GM12878 (cell line): ENCODE results near the gene GPR173. TPM values are rescaled to one million over a fixed set of nuclear protein-coding genes. Genes with fewer than 3 reads are reported as not detected.

Experiments
- ATAC-seq: fragments of 200-7000 bp; cut with Tn5 transposase; 3 replicates; pipeline ENCODE4 v1.9.1; 2020; ENCODE audit warnings: mild to moderate bottlenecking, moderate library complexity
- BruUV-seq: library from RNA; stranded (reverse); fragments of 400-500 nt; replicated peaks from 2 replicates; lab custom pipeline; 2021; lab: Mats Ljungman, UMichigan
- CTCF ChIA-PET: fragments of 300-600 bp; sonication (Branson Sonifier 250); formaldehyde crosslinking; extraction: SDS; loops from one replicate; lab custom pipeline; 2021; ENCODE audit warnings: inconsistent platforms; lab: Yijun Ruan, JAX
- POLR2A ChIA-PET: fragments of 350-600 bp; formaldehyde crosslinking; extraction: SDS; loops from one replicate; lab custom pipeline; 2021; ENCODE audit warnings: inconsistent platforms; lab: Charles Lee
- RAD21 ChIA-PET: fragments of 300-600 bp; sonication (Branson Sonifier 250); formaldehyde crosslinking; loops from one replicate; lab custom pipeline; 2023; ENCODE audit warnings: antibody characterized with exemption; ENCODE audit not compliant: unreplicated experiment; lab: Charles Lee
- SMC1A ChIA-PET: fragments of 300-600 bp; sonication (Branson Sonifier 250); formaldehyde crosslinking; loops from one replicate; lab custom pipeline; 2023; ENCODE audit not compliant: unreplicated experiment, uncharacterized antibody; lab: Charles Lee
- DNase-seq: peaks from one replicate; pipeline ENCODE4 v3.0.0-alpha.2; 2011; ENCODE audit warnings: low read depth, low spot score
- FAIRE-seq: peaks from 3 replicates; lab custom pipeline; 2011; peaks lifted over from hg19 to GRCh38; lab: Jason Lieb, UNC
- H2AFZ ChIP-seq: 2 replicates; pipeline ENCODE4 v1.6.0; 2011; ENCODE audit warnings: low read depth, low read length, control low read depth; ENCODE audit not compliant: control insufficient read depth
- H3K27ac ChIP-seq: 2 replicates; pipeline ENCODE4 v1.5.1; 2011; ENCODE audit warnings: control low read depth; ENCODE audit not compliant: control insufficient read depth, insufficient read depth
- H3K27me3 ChIP-seq, 2 experiments: replicated peaks in 1 of 2; 2 replicates each; pipeline versions ENCODE4 v1.6.0 to v1.6.1; 2011; ENCODE audit warnings: low read length in 1 of 2; ENCODE audit not compliant: control insufficient read depth in 2 of 2, insufficient read depth in 2 of 2
- H3K36me3 ChIP-seq, 2 experiments: 2 replicates each; pipeline ENCODE4 v1.5.1; 2011; ENCODE audit warnings: low read length in 1 of 2; ENCODE audit not compliant: control insufficient read depth in 2 of 2, insufficient read depth in 2 of 2
- H3K4me1 ChIP-seq: 2 replicates; pipeline ENCODE4 v1.6.1; 2011; ENCODE audit warnings: mild to moderate bottlenecking, low read length, moderate library complexity, mixed read lengths; ENCODE audit not compliant: control insufficient read depth, insufficient read depth
- H3K4me2 ChIP-seq: 2 replicates; pipeline ENCODE4 v1.6.0; 2011; ENCODE audit warnings: control low read depth; ENCODE audit not compliant: control insufficient read depth, insufficient read depth
- H3K4me3 ChIP-seq: fragments of 200-600 bp; sonication (generic); 2 replicates; pipeline ENCODE4 v1.5.1; 2016
- H3K79me2 ChIP-seq: 2 replicates; pipeline ENCODE4 v1.6.0; 2011; ENCODE audit warnings: low read length; ENCODE audit not compliant: control insufficient read depth, insufficient read depth
- H3K9ac ChIP-seq: 2 replicates; pipeline ENCODE4 v1.8.0; 2011; ENCODE audit warnings: low read length, control low read depth, mixed read lengths; ENCODE audit not compliant: control insufficient read depth, insufficient read depth
- H3K9me3 ChIP-seq: replicated peaks from 3 replicates; pipeline ENCODE4 v1.5.1; 2011; ENCODE audit warnings: mild to moderate bottlenecking, low read length; ENCODE audit not compliant: control insufficient read depth, insufficient read depth
- H4K20me1 ChIP-seq: 2 replicates; pipeline ENCODE4 v1.6.0; 2011; ENCODE audit not compliant: control insufficient read depth, insufficient read depth
- CHD1 ChIP-seq: IDR thresholded peaks from 2 replicates; pipeline ENCODE4 v1.6.1; 2012; ENCODE audit warnings: low read depth, low read length, improper control_type of control experiment
- EGR1 ChIP-seq, 2 experiments: IDR thresholded peaks; 1 replicate in 1 of 2; 2 replicates in 1 of 2; pipeline ENCODE4 v1.6.1; 2011 to 2012; ENCODE audit warnings: low read depth in 2 of 2, low read length in 2 of 2, borderline replicate concordance in 1 of 2, mild to moderate bottlenecking in 1 of 2, moderate library complexity in 1 of 2
- GABPA ChIP-seq: IDR thresholded peaks from 2 replicates; pipeline ENCODE4 v1.6.1; 2014; ENCODE audit warnings: antibody characterized with exemption, low read depth, mild to moderate bottlenecking, inconsistent platforms
- MYC ChIP-seq: IDR thresholded peaks from 2 replicates; pipeline ENCODE4 v1.6.1; 2011; ENCODE audit warnings: mild to moderate bottlenecking, low read length, moderate library complexity, inconsistent platforms; ENCODE audit not compliant: insufficient read depth, insufficient replicate concordance, insufficient read length, severe bottlenecking
- SMAD5 ChIP-seq: IDR thresholded peaks from 2 replicates; pipeline ENCODE4 v1.6.1; 2016; ENCODE audit warnings: antibody characterized with exemption, low read depth
- STAT3 ChIP-seq: IDR thresholded peaks from 2 replicates; pipeline ENCODE4 v1.6.1; 2011; ENCODE audit warnings: low read depth, low read length, improper control_type of control experiment
- WGBS: methylation state at CpG from one replicate; pipeline ENCODE4 v1.1.6; 2016; ENCODE audit warnings: low lambda C conversion rate; ENCODE audit not compliant: insufficient replicate concordance, insufficient coverage; ENCODE audit errors: missing lambda C conversion rate; 5-methylcytosine and 5-hydroxymethylcytosine counted together
- in situ Hi-C: fragments of 300-500 bp; cut with MboI; formaldehyde crosslinking; loops from 9 replicates; pipeline ENCODE4 v1.14.3; 2018; ENCODE audit warnings: mixed read lengths
- intact Hi-C: fragments of 100-400 bp; cut with micrococcal nuclease; formaldehyde crosslinking; loops from one replicate; pipeline ENCODE4 v1.14.2; 2022; ENCODE audit not compliant: unreplicated experiment
- polyA plus RNA-seq, 11 experiments: library from polyadenylated mRNA; depleted of rRNA in 4 of 11; unstranded in 6 of 11; stranded (reverse) in 5 of 11; fragments of >200 nt; fragmentation: Nextera tagmentation in 4 of 11; fragmentation: Illumina TruSeq in 1 of 11; extraction: Ambion mirVana in 4 of 11; extraction: Trizol in 1 of 11; gene quantifications; 1 replicate in 1 of 11; 2 replicates in 10 of 11; pipeline versions ENCODE4 v1.2.1 to v1.2.3, GENCODE V29; 2011 to 2016; ENCODE audit warnings: inconsistent platforms in 2 of 11, missing spikeins in 2 of 11, low read depth in 1 of 11
- total RNA-seq, 4 experiments: library from RNA; depleted of rRNA in 3 of 4; stranded (reverse); fragments of >200 nt in 3 of 4; fragmentation: Illumina TruSeq in 1 of 4; extraction: Trizol in 1 of 4; gene quantifications; 2 replicates each; pipeline versions ENCODE4 v1.2.1 to v1.2.3, GENCODE V29; 2013 to 2021
- TF ChIP-seq, protein P1 (sequence below): IDR thresholded peaks from 2 replicates; pipeline ENCODE4 v1.6.1; 2012; ENCODE audit warnings: mild to moderate bottlenecking, low read depth, low read length

Gene GPR173
- total and polyA plus RNA-seq, 10 of the 15 experiments (the other 5 are each of a cell fraction or from before 2014, with no cell fraction given) = 0.04 to 0.24 (median 0.12) TPM; not detected in 4

DNA sequence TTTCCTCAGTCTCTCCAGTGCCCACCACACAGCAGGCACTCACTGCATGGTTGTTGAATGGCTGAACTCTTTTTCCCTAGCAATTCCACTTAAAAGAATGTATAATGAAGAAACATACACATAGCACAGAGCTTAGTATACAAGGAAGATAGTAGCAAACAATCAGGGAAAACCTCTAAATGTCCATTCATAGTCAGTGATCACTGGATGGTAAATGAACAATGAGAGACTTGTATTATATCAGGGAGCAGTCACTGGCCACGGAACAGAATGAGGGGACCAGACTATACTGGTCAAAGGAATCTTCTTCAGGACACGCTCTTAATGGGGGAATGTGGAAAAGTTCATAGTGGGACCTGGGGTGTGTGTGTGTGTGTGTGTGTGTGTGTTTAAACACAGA, 46.6 kb upstream of the GPR173 start:
- TF ChIP-seq SMAD5 = no peak
- no peak for TF ChIP-seq GABPA
- no peak for TF ChIP-seq EGR1 (IDR thresholded peaks at IDR 0.05; ENCODE audit: borderline replicate concordance in 1 of 2, low read depth in 2 of 2, low read length in 2 of 2)
- no peak for TF ChIP-seq CHD1
- no peak for TF ChIP-seq MYC
- TF ChIP-seq STAT3 = no peak
- TF ChIP-seq, protein P1, sequence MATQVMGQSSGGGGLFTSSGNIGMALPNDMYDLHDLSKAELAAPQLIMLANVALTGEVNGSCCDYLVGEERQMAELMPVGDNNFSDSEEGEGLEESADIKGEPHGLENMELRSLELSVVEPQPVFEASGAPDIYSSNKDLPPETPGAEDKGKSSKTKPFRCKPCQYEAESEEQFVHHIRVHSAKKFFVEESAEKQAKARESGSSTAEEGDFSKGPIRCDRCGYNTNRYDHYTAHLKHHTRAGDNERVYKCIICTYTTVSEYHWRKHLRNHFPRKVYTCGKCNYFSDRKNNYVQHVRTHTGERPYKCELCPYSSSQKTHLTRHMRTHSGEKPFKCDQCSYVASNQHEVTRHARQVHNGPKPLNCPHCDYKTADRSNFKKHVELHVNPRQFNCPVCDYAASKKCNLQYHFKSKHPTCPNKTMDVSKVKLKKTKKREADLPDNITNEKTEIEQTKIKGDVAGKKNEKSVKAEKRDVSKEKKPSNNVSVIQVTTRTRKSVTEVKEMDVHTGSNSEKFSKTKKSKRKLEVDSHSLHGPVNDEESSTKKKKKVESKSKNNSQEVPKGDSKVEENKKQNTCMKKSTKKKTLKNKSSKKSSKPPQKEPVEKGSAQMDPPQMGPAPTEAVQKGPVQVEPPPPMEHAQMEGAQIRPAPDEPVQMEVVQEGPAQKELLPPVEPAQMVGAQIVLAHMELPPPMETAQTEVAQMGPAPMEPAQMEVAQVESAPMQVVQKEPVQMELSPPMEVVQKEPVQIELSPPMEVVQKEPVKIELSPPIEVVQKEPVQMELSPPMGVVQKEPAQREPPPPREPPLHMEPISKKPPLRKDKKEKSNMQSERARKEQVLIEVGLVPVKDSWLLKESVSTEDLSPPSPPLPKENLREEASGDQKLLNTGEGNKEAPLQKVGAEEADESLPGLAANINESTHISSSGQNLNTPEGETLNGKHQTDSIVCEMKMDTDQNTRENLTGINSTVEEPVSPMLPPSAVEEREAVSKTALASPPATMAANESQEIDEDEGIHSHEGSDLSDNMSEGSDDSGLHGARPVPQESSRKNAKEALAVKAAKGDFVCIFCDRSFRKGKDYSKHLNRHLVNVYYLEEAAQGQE = no peak
- BruUV-seq = no TSS peak
- Histone ChIP-seq H3K4me1 (no peaks in the 10 kb centered on the region), H3K4me2 (no peak overlapping the region), H3K79me2 (no peaks in the 10 kb centered on the region), H2AFZ (no peak overlapping the region), H3K27ac (no peak overlapping the region), H3K9me3 (no peaks in the 10 kb centered on the region), H4K20me1 (no peaks in the 10 kb centered on the region), H3K36me3 (no peaks in the 10 kb centered on the region), H3K4me3 (no peak overlapping the region), H3K9ac (no peak overlapping the region), H3K27me3 (no peaks in the 10 kb centered on the region)
- WGBS = 29% methylated on average over 2 of the region's 2 CpGs
- no peak for FAIRE-seq
- ATAC-seq = no peak
- RAD21 ChIA-PET = no interaction called here
- intact Hi-C loops = no loop called here
- no peak for DNase-seq
- SMC1A ChIA-PET = no interaction called here
- in situ Hi-C loops = no loop called here
- CTCF ChIA-PET = interaction anchor here (0.6 kb wide), 1 partner anchor 67 kb away, joined by 4 read pairs; no protein-coding TSS in a partner anchor
- POLR2A ChIA-PET = no interaction called here
